Measurements from ENCODE around the gene GRIFIN.

Gene GRIFIN

GRCh38 chr7:2438775-2439174 lies 37.4 kb downstream of the GRIFIN start:
- Histone ChIP-seq H3K36me3 (ENCODE audit: control insufficient read depth in 2 of 2, insufficient read depth in 1 of 2, low read length in 2 of 2) (peaks cover 0 to 35% of the 10 kb centered on the region in 2 experiments; a peak in 2 of 3 replicates), H3K4me1 (ENCODE audit: control insufficient read depth, insufficient read depth, low read length) (no peaks in the 10 kb centered on the region), H3K4me3 (ENCODE audit: low read depth, low read length) (no peak overlapping the region), H3K9me3 (ENCODE audit: control insufficient read depth, insufficient read depth, low read depth, low read length) (no peaks in the 10 kb centered on the region), H3K27ac (ENCODE audit: extremely low read depth, low read depth, low read length) (no peak overlapping the region)
- ChIA-PET POLR2A (no interaction called here), CTCF (interaction anchor here (0.6 to 3.5 kb wide), 3 partner anchors 12 to 690 kb away, joined by 4 to 14 read pairs (median 4); no protein-coding TSS in a partner anchor)
- no peak for TF ChIP-seq ZNF544 (tag by site-specific recombination; IDR thresholded peaks at IDR 0.05)
- no peak for TF ChIP-seq ZNF558 (tag by site-specific recombination; IDR thresholded peaks at IDR 0.05)
- TF ChIP-seq BCL11A (tag by site-specific recombination; IDR thresholded peaks at IDR 0.05; ENCODE audit: low read depth), result no peak
- no peak for TF ChIP-seq ZNF776 (tag by site-specific recombination; IDR thresholded peaks at IDR 0.05; ENCODE audit: borderline replicate concordance)
- TF ChIP-seq ZNF791 (tag by site-specific recombination; IDR thresholded peaks at IDR 0.05), result no peak
- no peak for TF ChIP-seq ZNF585B (tag by site-specific recombination; IDR thresholded peaks at IDR 0.05)
- TF ChIP-seq ZNF423 (tag by site-specific recombination; IDR thresholded peaks at IDR 0.05), result no peak

DNA sequence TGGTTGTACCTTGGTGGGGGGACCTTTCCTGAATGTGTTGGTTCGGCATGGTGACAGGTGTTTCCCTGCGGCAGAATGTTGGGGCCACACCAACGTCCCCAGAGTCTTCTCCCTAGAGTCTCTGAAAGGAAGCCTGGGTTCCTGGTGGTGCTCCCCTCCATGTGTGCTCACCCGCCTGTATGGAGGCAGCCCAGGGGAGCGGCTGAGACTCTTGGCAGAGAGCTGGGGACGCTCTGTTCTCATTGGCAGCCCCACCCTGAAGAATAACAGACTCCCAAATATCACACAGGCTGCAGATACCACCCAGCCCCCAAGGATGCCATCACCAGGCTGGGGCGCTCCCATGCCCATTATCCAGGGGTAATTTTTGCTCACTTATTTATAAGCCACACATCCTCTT lies 38.0 kb downstream of the GRIFIN start:
- H3K4me3 ChIP-seq (ENCODE audit: low read depth, low read length), result no peak overlapping the region
- ChIA-PET CTCF (interaction anchor here (0.6 to 3.5 kb wide), 4 partner anchors 11 to 272 kb away, joined by 3 to 14 read pairs (median 4); no protein-coding TSS in a partner anchor), POLR2A (no interaction called here)
- H3K27ac ChIP-seq (ENCODE audit: extremely low read depth, low read depth, low read length), result no peak overlapping the region
- no peak for TF ChIP-seq PRDM1 (tag by site-specific recombination; IDR thresholded peaks at IDR 0.05)
- TF ChIP-seq ZNF521 (tag by site-specific recombination; IDR thresholded peaks at IDR 0.05), result no peak
- TF ChIP-seq KLF1 (tag by site-specific recombination; IDR thresholded peaks at IDR 0.05), result 0 out of 2 replicates have a peak, but pooled peaks have one; percentile 12
- TF ChIP-seq ZNF792 (tag by site-specific recombination; IDR thresholded peaks at IDR 0.05), result no peak
- H3K9me3 ChIP-seq (ENCODE audit: control insufficient read depth, insufficient read depth, low read depth, low read length), result no peaks in the 10 kb centered on the region
- no peaks in the 10 kb centered on the region for H3K4me1 ChIP-seq (ENCODE audit: control insufficient read depth, insufficient read depth, low read length)
- H3K36me3 ChIP-seq (ENCODE audit: control insufficient read depth in 2 of 2, insufficient read depth in 1 of 2, low read length in 2 of 2), result peaks cover 0 to 41% of the 10 kb centered on the region in 2 experiments; a peak in 2 of 3 replicates

- POLR2A ChIA-PET, result no interaction called here
- Histone ChIP-seq H3K27ac (ENCODE audit: extremely low read depth, low read depth, low read length) (no peak overlapping the region), H3K4me1 (ENCODE audit: control insufficient read depth, insufficient read depth, low read length) (no peaks in the 10 kb centered on the region), H3K36me3 (ENCODE audit: control insufficient read depth in 2 of 2, insufficient read depth in 1 of 2, low read length in 2 of 2) (peaks cover 0 to 46% of the 10 kb centered on the region in 2 experiments; a peak in 2 of 3 replicates), H3K9me3 (ENCODE audit: control insufficient read depth, insufficient read depth, low read depth, low read length) (no peaks in the 10 kb centered on the region), H3K4me3 (ENCODE audit: low read depth, low read length) (no peak overlapping the region)
- no peak for TF ChIP-seq IKZF3 (tag by site-specific recombination; IDR thresholded peaks at IDR 0.05)
- TF ChIP-seq ZNF449 (tag by site-specific recombination; IDR thresholded peaks at IDR 0.05), result no peak
- no peak for TF ChIP-seq WT1 (tag by site-specific recombination; IDR thresholded peaks at IDR 0.05)
- no peak for TF ChIP-seq ZFP37 (tag by site-specific recombination; IDR thresholded peaks at IDR 0.05)
- TF ChIP-seq ZNF350 (tag by site-specific recombination; IDR thresholded peaks at IDR 0.05), result no peak
- no peak for TF ChIP-seq ZNF624 (tag by site-specific recombination; IDR thresholded peaks at IDR 0.05)
- TF ChIP-seq, protein P1, sequence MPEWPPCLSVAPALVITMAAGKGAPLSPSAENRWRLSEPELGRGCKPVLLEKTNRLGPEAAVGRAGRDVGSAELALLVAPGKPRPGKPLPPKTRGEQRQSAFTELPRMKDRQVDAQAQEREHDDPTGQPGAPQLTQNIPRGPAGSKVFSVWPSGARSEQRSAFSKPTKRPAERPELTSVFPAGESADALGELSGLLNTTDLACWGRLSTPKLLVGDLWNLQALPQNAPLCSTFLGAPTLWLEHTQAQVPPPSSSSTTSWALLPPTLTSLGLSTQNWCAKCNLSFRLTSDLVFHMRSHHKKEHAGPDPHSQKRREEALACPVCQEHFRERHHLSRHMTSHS (tag by site-specific recombination; IDR thresholded peaks at IDR 0.05), result no peak
- TF ChIP-seq ZNF10 (tag by site-specific recombination; IDR thresholded peaks at IDR 0.05), result no peak
- TF ChIP-seq ZNF121 (tag by site-specific recombination; IDR thresholded peaks at IDR 0.05), result no peak
- TF ChIP-seq ZNF837 (tag by site-specific recombination; IDR thresholded peaks at IDR 0.05), result no peak
- TF ChIP-seq ZNF138 (tag by site-specific recombination; IDR thresholded peaks at IDR 0.05; ENCODE audit: borderline replicate concordance), result no peak
- no peak for TF ChIP-seq REST (tag by site-specific recombination; IDR thresholded peaks at IDR 0.05)
- TF ChIP-seq ZEB2 (tag by site-specific recombination; IDR thresholded peaks at IDR 0.05), result no peak
- no peak for TF ChIP-seq KLF10 (tag by site-specific recombination; IDR thresholded peaks at IDR 0.05)
- CTCF ChIA-PET, result interaction anchor here (0.9 to 3.5 kb wide), 3 partner anchors 11 to 272 kb away, joined by 3 to 14 read pairs (median 4); no protein-coding TSS in a partner anchor
These were observed 38.6 kb downstream of the GRIFIN start for GRCh38 chr7:2437537-2438148.

All from HEK293 (cell line).